IMR-90 (cell line): ENCODE results near the gene DNAI2. TPM values are rescaled to one million over a fixed set of nuclear protein-coding genes. Genes with fewer than 3 reads are reported as not detected.

ENCODE experiments used
- ATAC-seq: fragments of 200-7000 bp; cut with Tn5 transposase; 2 replicates; pipeline ENCODE4 v1.9.1; 2020; ENCODE audit warnings: low read depth, mild to moderate bottlenecking, moderate library complexity
- BruUV-seq: library from RNA; stranded (reverse); fragments of 400-500 nt; replicated peaks from 2 replicates; lab custom pipeline; 2021; lab: Mats Ljungman, UMichigan
- CTCF ChIA-PET: fragments of 300-600 bp; formaldehyde crosslinking; extraction: SDS; loops from one replicate; lab custom pipeline; 2021; ENCODE audit warnings: antibody characterized with exemption; lab: Yijun Ruan, JAX
- POLR2A ChIA-PET: fragments of 300-600 bp; sonication (Branson Sonifier 250); formaldehyde crosslinking; loops from one replicate; lab custom pipeline; 2022; ENCODE audit warnings: antibody characterized with exemption; ENCODE audit not compliant: unreplicated experiment; lab: Charles Lee
- DNase-seq: peaks from one replicate; pipeline ENCODE4 v3.0.0; 2013
- H2AFZ ChIP-seq: replicated peaks from 2 replicates; pipeline ENCODE3; 2013; ENCODE audit warnings: low read length, mild to moderate bottlenecking; ENCODE audit not compliant: poor library complexity
- H2AK5ac ChIP-seq: 2 replicates; pipeline ENCODE4 v1.6.1; 2013; ENCODE audit warnings: low read depth, low read length, inconsistent platforms
- H2AK9ac ChIP-seq: replicated peaks from 2 replicates; pipeline ENCODE3; 2013; ENCODE audit warnings: mild to moderate bottlenecking, low read depth, low read length, moderate library complexity; ENCODE audit not compliant: poor library complexity
- H2BK120ac ChIP-seq: 2 replicates; pipeline ENCODE4 v1.6.1; 2013; ENCODE audit warnings: low read depth, low read length, inconsistent platforms
- H2BK15ac ChIP-seq: 3 replicates; pipeline ENCODE4 v1.6.1; 2013; ENCODE audit warnings: low read depth, low read length, inconsistent platforms
- H2BK20ac ChIP-seq: 2 replicates; pipeline ENCODE4 v1.6.1; 2013; ENCODE audit warnings: low read depth, mild to moderate bottlenecking, inconsistent platforms, low read length, moderate library complexity
- H2BK5ac ChIP-seq: 2 replicates; pipeline ENCODE4 v1.6.1; 2013; ENCODE audit warnings: mild to moderate bottlenecking, low read depth, low read length, inconsistent platforms; ENCODE audit not compliant: poor library complexity, severe bottlenecking
- H3K14ac ChIP-seq: replicated peaks from 2 replicates; pipeline ENCODE4 v1.6.1; 2013; ENCODE audit warnings: low read depth, low read length, inconsistent platforms
- H3K18ac ChIP-seq: 2 replicates; pipeline ENCODE4 v1.6.1; 2013; ENCODE audit warnings: low read depth, low read length, control low read depth
- H3K23ac ChIP-seq: 2 replicates; pipeline ENCODE4 v1.6.1; 2013; ENCODE audit warnings: low read depth, low read length, inconsistent platforms
- H3K27ac ChIP-seq: 2 replicates; pipeline ENCODE4 v1.5.1; 2013; ENCODE audit warnings: mild to moderate bottlenecking, control low read depth, low read length; ENCODE audit not compliant: insufficient read depth
- H3K27me3 ChIP-seq: 2 replicates; pipeline ENCODE4 v1.6.1; 2013; ENCODE audit warnings: low read length; ENCODE audit not compliant: control insufficient read depth, insufficient read depth
- H3K36me3 ChIP-seq: 2 replicates; pipeline ENCODE4 v1.6.1; 2013; ENCODE audit warnings: low read length, mixed read lengths; ENCODE audit not compliant: control insufficient read depth, insufficient read depth
- H3K4ac ChIP-seq: 2 replicates; pipeline ENCODE4 v1.6.1; 2013; ENCODE audit warnings: low read depth, low read length, inconsistent platforms
- H3K4me1 ChIP-seq: 2 replicates; pipeline ENCODE4 v1.6.1; 2013; ENCODE audit warnings: low read length, mixed read lengths; ENCODE audit not compliant: control insufficient read depth, insufficient read depth
- H3K4me2 ChIP-seq: 2 replicates; pipeline ENCODE4 v1.6.1; 2013; ENCODE audit warnings: low read depth, mild to moderate bottlenecking, control low read depth, low read length, moderate library complexity
- H3K4me3 ChIP-seq: 2 replicates; pipeline ENCODE4 v1.5.1; 2013; ENCODE audit warnings: low read depth, mild to moderate bottlenecking, control low read depth, low read length, moderate library complexity; ENCODE audit not compliant: insufficient read depth
- H3K56ac ChIP-seq: 2 replicates; pipeline ENCODE4 v1.6.1; 2013; ENCODE audit warnings: low read length, inconsistent platforms; ENCODE audit not compliant: insufficient read depth; ENCODE audit errors: extremely low read depth
- H3K79me1 ChIP-seq, 2 experiments: 2 replicates each; pipeline ENCODE4 v1.6.1; 2013; ENCODE audit warnings: low read length in 2 of 2, inconsistent platforms in 1 of 2, low read depth in 1 of 2
- H3K9ac ChIP-seq: 2 replicates; pipeline ENCODE4 v1.6.1; 2013; ENCODE audit warnings: low read depth, low read length, control low read depth
- H3K9me1 ChIP-seq: 2 replicates; pipeline ENCODE4 v1.6.1; 2013; ENCODE audit warnings: low read length, inconsistent platforms; ENCODE audit not compliant: insufficient read depth
- H3K9me3 ChIP-seq: 2 replicates; pipeline ENCODE4 v1.6.1; 2013; ENCODE audit warnings: low read length; ENCODE audit not compliant: control insufficient read depth, insufficient read depth
- H4K20me1 ChIP-seq: 2 replicates; pipeline ENCODE4 v1.6.1; 2013; ENCODE audit warnings: low read length, inconsistent platforms; ENCODE audit not compliant: insufficient read depth
- H4K5ac ChIP-seq: 2 replicates; pipeline ENCODE4 v1.6.1; 2013; ENCODE audit warnings: mild to moderate bottlenecking, low read depth, low read length, control low read depth
- H4K8ac ChIP-seq, 2 experiments: 2 replicates each; pipeline ENCODE4 v1.6.1; 2013; ENCODE audit warnings: low read depth in 2 of 2, low read length in 2 of 2, control low read depth in 1 of 2, inconsistent platforms in 1 of 2
- H4K91ac ChIP-seq: 2 replicates; pipeline ENCODE4 v1.6.1; 2013; ENCODE audit warnings: low read depth, low read length, inconsistent platforms; ENCODE audit not compliant: insufficient read depth
- BHLHE40 ChIP-seq: fragments of 150-350 bp; IDR thresholded peaks from 2 replicates; pipeline ENCODE4 v1.6.1; 2016; ENCODE audit warnings: mild to moderate bottlenecking, low read depth, low read length
- FOS ChIP-seq: fragments of 150-350 bp; IDR thresholded peaks from 2 replicates; pipeline ENCODE4 v1.6.1; 2016; ENCODE audit warnings: low read depth, low read length
- MAZ ChIP-seq: IDR thresholded peaks from 2 replicates; pipeline ENCODE4 v1.6.1; 2012; ENCODE audit warnings: low read depth, mild to moderate bottlenecking, low read length, improper control_type of control experiment, moderate library complexity, borderline replicate concordance
- MXI1 ChIP-seq: IDR thresholded peaks from 2 replicates; pipeline ENCODE4 v1.6.1; 2012; ENCODE audit warnings: low read depth, mild to moderate bottlenecking, low read length, moderate library complexity, borderline replicate concordance
- RCOR1 ChIP-seq: IDR thresholded peaks from 2 replicates; pipeline ENCODE4 v1.6.1; 2012; ENCODE audit warnings: mild to moderate bottlenecking, low read length, improper control_type of control experiment; ENCODE audit not compliant: insufficient replicate concordance
- USF2 ChIP-seq: fragments of 150-350 bp; IDR thresholded peaks from 2 replicates; pipeline ENCODE4 v1.6.1; 2017; ENCODE audit warnings: mild to moderate bottlenecking, antibody characterized with exemption, low read length, low read depth
- WGBS, 2 experiments: methylation state at CpG; one replicate each; pipeline versions ENCODE4 v1.1.5 to v1.1.7; 2013; ENCODE audit warnings: missing lambda C conversion rate in 2 of 2; ENCODE audit not compliant: insufficient read length in 1 of 2; ENCODE audit errors: extremely low coverage in 2 of 2; 5-methylcytosine and 5-hydroxymethylcytosine counted together
- dilution Hi-C: fragments of 300-500 bp; cut with HindIII; formaldehyde crosslinking; loops from one replicate; pipeline ENCODE4 v1.14.3; 2018; ENCODE audit warnings: low sequenced_read_pairs; ENCODE audit not compliant: unreplicated experiment
- in situ Hi-C: fragments of 300-500 bp; cut with MboI; formaldehyde crosslinking; loops from 3 replicates; pipeline ENCODE4 v1.14.3; 2019; ENCODE audit warnings: low sequenced_read_pairs, inconsistent platforms, mixed read lengths
- intact Hi-C: fragments of 100-400 bp; cut with micrococcal nuclease; formaldehyde crosslinking; loops from 2 replicates; pipeline ENCODE4 v1.10.0; 2022
- polyA plus RNA-seq, 3 experiments: library from polyadenylated mRNA; depleted of rRNA; stranded (reverse); fragments of >200 nt; gene quantifications; 2 replicates each; pipeline ENCODE4 v1.2.3, GENCODE V29; 2012; ENCODE audit warnings: low replicate concordance in 1 of 3
- total RNA-seq: library from RNA; depleted of rRNA; stranded (reverse); fragments of >200 nt; gene quantifications from 2 replicates; pipeline ENCODE4 v1.2.3, GENCODE V29; 2012

DNAI2 gene
- total and polyA plus RNA-seq, 2 of the 4 experiments (the other 2 are of a cell fraction) = not detected

DNA sequence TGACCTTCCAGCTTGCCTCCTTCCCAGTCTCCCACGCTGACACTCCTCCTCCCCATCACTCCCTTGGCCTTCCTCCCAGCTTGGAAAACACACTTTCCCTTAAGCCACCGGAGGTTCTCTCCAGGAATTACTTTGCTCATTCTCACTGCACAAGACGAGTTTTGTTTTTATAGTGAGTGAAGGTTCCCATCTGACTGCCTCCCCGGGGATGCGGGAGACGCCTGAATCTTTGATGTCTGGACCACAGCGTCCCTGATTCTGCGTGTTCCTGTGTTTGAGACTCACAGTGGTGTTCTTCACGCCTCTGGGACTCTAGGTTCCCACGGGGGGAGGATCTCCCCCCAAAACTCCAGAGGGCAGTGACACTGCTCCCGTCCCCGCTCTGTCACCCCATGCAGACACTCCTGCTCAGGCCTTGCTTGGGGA, 2.0 kb downstream of the DNAI2 start:
- Histone ChIP-seq H2BK5ac (no peak overlapping the region), H3K36me3 (no peaks in the 10 kb centered on the region), H3K23ac (no peak overlapping the region), H3K56ac (no peak overlapping the region), H4K5ac (no peak overlapping the region), H3K9me1 (no peaks in the 10 kb centered on the region), H2AK5ac (no peak overlapping the region), H2BK20ac (no peak overlapping the region), H3K27ac (no peak overlapping the region), H2BK15ac (no peak overlapping the region), H2BK120ac (no peak overlapping the region), H3K4me3 (no peak overlapping the region), H4K91ac (no peak overlapping the region), H4K20me1 (no peaks in the 10 kb centered on the region), H3K4ac (no peak overlapping the region), H3K4me1 (no peaks in the 10 kb centered on the region), H2AK9ac (no peak overlapping the region), H3K4me2 (no peak overlapping the region), H4K8ac (no peak overlapping the region), H3K18ac (no peak overlapping the region), H3K14ac (no peak overlapping the region), H3K9me3 (no peaks in the 10 kb centered on the region), H2AFZ (no peak overlapping the region), H3K79me1 (no peaks in the 10 kb centered on the region), H3K9ac (no peak overlapping the region), H3K27me3 (no peaks in the 10 kb centered on the region; the same call in 1 of the 2 replicates)
- BruUV-seq = no TSS peak
- ChIA-PET CTCF (no interaction called here), POLR2A (no interaction called here)
- TF ChIP-seq USF2 (no peak), FOS (no peak), MXI1 (no peak), BHLHE40 (no peak), RCOR1 (no peak), MAZ (no peak)
- 43% methylated on average over 3 of the region's 12 CpGs; no CpG with 5 or more reads in 1 of the 2 experiments for WGBS, 2 experiments
- intact Hi-C loops = no loop called here
- dilution Hi-C loops = no loop called here
- DNase-seq = no peak
- in situ Hi-C loops = no loop called here
- ATAC-seq = no peak
